Right hindlimb (tissue), 1 donor: ENCODE data around the gene TACR3.
A peak's percentile ranks its signal among the peaks of the same experiment; 100 is the strongest.
"Not testable (repeated sequence)": the region's sequence is repeated elsewhere in the genome, so short reads cannot be mapped to it uniquely, and the experiment has no call there.

Experiments
- DNase-seq: peaks from one replicate; pipeline ENCODE4 v3.0.0-alpha.2; 2018

The TACR3 gene, protein sequence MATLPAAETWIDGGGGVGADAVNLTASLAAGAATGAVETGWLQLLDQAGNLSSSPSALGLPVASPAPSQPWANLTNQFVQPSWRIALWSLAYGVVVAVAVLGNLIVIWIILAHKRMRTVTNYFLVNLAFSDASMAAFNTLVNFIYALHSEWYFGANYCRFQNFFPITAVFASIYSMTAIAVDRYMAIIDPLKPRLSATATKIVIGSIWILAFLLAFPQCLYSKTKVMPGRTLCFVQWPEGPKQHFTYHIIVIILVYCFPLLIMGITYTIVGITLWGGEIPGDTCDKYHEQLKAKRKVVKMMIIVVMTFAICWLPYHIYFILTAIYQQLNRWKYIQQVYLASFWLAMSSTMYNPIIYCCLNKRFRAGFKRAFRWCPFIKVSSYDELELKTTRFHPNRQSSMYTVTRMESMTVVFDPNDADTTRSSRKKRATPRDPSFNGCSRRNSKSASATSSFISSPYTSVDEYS

DNA sequence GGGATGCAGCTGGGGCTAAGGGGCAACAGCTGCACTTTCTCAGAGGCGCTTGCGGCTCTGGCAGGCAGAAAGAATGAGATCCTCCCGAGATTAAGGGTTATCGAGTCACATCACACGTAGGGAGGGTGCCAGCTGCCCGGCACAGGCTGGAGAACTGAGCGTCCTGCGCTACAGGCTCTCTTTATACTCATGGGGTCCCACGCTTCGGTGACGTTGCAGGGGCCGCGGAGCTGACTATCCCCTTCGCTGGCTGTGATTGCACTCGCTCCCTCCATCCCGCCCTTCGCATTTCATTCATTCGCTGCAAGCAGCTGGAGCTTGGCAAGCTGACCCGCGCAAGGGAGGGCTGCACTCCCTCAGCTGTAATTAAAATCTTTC lies at the start of gene TACR3:
Gene TACR3 (minus strand): TSS at position 156 of the 378 bp plus-strand sequence. CDS start 310 bp downstream, outside the sequence.
- DNase-seq, result peak; percentile 84

DNA sequence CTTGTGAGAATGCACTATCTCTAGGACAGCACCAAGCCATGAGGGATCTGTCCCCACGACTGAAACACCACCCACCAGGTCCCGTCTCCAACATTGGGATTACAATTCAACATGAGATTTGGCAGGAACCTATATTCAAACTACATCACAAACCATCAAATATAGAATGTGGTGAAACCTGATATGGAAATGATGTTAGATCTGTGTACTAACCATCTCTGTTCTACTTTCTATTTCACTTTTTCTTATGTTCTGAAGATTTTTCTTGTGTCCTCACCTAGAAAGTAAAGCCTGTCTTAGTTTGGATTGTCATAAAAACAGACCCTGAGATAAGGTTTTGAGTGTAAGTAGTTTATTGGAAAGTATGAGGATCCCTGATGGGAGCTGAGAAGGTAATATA lies 37.8 kb upstream of the TACR3 start:
- no peak for DNase-seq

DNA sequence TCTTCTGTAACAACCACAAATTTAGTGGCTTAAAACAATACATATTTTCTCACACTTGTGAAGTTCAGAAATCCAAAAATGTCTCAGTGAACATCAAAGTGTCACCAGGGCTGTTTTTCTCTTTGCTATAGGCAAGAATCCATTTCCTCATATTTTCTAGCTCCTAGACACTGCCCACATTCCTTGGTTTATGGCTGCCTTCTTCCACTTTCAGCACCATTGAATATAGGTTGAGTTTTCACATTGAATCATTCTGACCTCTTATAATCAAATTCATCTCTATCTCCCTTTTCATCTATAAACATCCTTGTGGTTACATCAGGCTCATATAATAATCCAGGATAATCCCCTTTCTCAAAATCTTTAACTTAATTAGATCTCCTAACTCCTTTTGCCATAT lies 37.0 kb upstream of the TACR3 start:
- no peak for DNase-seq

DNA sequence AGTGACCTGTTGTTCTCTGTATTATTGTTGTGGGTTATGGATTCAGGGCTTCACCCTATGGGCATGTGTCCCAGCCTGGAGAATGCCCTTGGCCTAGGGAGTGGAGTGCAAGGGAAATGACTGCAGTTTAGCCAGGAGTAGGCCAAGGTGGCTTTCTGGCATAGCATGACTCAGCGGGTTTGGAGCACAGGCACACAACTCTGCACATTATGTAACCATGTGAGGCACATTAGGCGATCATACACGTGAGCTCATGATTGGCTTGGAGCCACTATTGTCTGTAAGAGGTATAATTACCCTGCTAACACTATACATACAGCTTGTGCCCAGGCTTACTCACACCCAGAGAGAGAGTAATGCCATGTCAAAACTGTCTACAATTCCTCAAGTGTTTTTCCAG lies 35.1 kb upstream of the TACR3 start:
- no peak for DNase-seq

DNA sequence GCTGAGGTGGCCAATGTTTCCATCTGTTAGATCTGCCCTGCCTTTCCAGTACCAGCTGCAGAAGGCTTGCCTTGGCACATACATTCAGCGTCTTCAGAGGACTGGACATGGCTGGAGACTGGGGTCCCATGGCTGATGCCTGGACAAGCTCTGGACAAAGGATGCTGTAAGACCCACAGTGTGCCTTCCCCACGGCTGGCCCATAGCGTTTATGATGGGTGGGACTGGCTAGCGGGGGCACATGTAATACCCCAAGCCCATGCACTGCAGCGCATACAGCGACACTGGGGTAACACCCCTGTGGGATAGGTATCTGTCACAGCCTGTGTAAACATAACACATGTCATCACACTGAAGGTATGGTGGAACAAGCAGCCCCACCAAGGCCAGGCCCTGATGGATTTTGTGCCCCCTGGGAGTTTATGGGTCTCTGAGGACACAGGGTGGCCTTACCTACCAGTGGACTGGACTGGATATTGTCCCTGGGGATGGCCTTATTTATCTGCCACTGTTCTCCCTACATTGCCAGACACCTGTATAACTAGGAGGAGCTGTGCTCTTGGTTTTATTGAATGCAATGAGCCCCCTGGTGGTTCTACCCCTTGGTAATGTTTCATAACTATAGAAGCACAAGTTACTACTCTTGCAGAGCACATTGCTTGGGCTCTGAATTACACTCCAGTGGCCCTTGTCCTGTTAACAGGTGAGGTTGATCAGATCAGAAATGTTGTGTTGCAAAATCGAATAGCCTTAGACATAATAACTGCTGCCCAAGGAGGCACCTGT lies 34.3 kb upstream of the TACR3 start:
- no peak for DNase-seq

DNA sequence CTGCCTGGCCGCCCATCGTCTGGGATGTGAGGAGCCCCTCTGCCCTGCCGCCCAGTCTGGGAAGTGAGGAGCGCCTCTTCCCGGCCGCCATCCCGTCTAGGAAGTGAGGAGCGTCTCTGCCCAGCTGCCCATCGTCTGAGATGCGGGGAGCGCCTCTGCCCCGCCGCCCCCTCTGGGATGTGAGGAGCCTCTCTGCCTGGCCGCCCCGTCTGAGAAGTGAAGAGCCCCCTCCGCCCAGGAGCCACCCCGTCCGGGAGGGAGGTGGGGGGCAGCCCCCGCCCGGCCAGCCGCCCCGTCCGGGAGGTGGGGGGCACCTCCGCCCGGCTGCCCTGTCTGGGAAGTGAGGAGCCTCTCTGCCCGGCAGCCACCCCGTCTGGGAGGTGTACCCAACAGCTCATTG lies 3.4 kb upstream of the TACR3 start:
- not testable (repeated sequence) for DNase-seq

DNA sequence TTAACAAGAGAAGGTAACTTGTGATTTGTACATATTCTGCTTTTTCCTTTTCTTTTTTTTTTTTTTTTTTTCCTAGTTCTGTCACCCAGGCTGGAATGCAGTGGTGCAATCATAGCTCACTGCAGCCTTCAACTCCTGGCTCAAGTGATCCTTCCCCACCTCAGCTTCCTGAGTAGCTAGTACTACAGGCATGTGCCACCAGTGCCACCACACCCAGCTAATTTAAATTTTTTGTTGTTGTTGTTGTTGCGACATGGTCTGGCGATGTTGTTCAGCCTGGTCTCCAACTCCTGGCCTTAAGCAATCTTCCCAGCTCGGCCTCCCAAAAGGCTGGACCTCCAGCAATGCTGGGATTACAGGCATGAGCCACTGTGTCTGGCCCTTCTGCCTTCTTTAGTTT lies 1.5 kb upstream of the TACR3 start:
- no peak for DNase-seq

DNA sequence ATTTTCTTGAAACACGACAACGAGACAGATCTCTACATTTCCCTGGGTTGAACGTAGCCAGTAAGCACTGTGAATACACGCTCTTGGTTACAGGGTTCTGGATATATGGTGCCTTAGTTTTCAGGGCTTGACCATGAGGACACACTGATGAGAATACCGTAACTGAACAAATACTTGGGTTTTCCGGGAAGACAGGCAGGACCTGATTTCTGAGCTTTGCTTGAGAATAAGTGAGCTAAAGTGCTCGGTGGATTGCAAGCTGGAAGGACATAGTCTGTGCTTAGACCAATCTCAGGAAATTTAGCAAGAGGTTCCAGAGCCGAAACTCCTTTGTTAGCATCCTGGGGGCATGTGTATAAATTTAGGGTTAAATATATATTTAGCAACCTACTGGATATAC lies 876 bp upstream of the TACR3 start:
- no peak for DNase-seq

DNA sequence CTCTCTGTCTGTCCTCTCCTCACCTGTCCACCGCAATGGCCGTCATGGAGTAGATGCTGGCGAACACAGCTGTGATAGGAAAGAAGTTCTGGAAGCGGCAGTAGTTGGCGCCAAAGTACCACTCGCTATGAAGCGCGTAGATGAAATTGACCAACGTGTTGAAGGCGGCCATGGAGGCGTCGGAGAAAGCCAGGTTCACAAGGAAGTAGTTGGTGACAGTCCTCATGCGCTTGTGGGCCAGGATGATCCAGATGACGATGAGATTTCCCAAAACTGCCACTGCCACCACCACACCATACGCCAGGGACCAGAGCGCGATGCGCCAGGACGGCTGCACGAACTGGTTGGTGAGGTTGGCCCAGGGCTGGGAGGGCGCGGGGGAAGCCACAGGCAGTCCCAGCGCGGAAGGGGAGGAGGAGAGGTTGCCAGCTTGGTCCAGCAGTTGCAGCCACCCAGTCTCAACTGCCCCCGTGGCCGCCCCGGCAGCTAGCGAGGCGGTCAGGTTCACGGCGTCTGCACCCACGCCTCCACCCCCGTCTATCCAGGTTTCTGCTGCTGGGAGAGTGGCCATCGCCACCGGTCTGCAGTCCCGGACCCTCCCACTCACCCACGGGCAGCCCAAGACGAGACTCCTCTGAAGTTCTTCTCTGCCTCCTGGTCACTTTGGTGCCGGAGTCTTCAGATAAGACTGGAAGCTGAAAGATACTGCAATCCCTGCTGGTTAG lies 518 bp downstream of the TACR3 start:
- peak; percentile 57 for DNase-seq

DNA sequence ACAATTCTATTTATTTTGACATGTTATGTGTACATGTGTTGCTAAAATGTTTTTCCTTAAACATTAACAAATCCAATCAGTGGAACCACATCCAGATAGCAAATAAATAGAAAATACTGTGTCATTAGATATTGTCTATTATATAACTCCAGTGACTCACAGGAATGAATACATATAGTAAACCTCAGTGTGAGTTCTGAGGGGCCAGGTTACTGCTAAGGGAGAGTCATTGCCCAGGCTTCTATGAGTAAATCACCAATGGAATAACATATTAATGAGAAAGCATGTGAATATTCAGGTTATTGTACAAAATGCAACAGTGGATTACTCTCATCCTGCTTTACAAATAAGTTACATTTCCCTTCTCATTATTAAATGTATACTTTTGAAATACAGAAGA lies 27.2 kb downstream of the TACR3 start:
- DNase-seq, result no peak

DNA sequence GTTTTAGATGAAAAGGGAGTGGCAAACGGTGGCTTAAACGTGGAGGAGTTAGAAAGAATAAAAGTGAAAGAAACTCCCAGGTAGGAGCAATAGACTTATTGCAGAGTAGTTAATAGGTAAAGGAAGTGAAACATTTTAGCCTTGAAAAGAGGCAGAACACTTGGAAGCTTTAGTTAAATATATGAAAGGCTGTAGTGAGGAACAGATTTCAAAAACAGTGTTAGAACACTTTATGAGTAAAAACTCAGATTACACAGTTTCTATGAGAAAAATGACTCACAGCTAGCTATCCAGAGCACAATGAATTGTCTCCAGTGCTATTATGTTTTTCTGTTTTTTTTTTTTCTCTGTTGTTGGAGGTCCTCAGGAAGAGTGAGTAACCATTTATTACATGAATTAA lies 45.8 kb downstream of the TACR3 start:
- DNase-seq, result no peak

DNA sequence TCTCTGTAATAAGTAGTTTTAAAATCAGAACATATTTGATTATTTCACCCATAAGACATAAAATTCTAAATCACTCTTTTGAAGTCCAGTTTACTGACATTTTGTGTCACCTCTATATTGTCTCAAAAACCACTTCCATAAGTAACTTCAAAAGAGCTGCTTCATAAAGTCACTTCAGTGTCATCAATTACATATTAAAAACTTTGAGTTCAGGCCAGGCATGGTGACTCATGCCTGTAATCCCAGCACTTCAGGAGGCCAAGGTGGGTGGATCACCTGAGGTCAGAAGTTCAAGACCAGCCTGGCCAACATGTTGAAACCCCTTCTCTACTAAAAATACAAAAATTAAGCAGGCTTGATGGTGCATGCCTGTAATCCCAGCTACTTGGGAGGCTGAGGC lies 53.0 kb downstream of the TACR3 start:
- not testable (repeated sequence) for DNase-seq

DNA sequence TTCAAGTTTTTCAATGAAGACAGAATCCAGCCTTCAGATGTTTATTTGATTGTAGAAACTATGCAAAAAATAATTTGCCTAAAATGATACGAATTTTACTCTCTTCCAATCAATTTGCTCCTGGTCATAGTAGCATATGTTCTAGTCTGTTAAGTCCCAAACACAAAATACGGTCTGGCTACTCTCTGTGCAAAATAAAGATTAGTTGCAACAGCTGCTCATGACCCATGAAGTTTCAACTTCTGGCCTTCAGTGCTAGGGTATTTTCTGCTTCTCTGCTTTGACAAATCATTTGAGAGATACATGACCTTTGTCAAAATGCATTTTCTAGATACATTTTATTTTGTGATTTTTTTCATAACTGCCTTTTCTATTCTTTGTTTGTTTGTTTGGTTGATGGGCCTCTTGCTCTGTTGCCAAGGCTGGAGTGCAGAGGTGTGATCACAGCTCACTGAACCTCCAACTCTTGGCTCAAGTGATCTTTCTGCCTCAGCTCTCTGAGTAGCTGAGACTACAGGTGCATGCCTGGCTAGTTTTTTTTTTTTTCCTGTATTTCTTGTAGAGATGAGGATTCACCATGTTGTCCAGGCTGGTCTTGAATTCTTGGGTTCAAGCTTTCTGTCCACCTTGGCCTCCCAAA lies 55.2 kb downstream of the TACR3 start:
- no peak for DNase-seq

DNA sequence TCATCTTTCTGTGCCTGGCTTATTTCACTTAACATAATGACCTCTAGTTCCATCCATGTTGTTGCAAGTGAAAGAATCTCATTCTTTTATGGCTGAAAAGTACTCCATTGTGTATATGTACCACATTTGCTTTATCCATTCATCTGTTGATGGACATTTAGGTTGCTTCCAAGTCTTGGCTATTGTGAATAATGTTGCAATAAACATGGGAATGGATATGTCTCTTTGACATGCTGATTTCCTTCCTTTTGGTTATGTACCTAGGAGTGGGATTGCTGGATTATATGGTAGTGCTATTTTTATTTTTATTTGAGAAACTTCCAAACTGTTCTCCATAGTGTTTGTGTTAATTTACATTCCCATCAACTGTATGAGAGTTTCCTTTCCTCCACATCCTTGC lies 71.2 kb downstream of the TACR3 start:
- DNase-seq, result no peak

DNA sequence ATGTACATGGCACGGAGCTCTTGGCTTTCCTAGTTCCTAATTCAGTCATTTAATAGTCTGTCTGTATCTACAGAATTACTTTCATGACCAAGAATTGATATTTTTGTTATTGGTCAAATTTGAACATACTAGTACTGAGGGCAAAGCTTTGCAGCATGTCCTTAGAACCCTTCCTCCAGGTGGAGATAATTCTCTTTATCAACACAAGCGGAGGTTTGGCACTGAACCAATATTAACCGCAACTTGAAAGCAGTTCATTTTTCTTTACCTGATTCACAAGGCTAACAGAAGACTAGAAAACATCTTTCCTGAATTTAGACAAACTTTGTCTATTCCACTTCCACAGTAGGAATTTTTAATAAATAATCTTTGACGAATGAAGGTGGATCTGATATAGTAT lies 73.8 kb downstream of the TACR3 start:
- DNase-seq, result no peak

DNA sequence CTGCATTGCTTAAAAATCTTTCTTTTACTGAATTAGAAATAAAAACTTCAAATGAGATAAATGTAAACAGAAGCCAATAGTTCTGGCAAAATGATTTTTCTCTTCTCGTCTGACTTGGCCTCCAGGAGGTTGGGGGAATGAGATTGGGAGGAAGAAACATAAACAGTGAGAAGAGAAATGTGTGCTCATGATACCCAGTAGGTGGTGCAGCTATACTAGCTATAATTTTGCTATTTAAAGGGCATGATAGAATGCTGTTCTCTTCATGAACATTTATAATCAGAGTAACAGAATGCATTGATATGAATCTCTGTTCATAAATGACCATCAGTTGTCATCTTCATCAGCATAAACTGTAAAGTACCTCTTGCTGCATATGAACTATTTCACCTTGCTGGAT lies 85.5 kb downstream of the TACR3 start:
- no peak for DNase-seq

DNA sequence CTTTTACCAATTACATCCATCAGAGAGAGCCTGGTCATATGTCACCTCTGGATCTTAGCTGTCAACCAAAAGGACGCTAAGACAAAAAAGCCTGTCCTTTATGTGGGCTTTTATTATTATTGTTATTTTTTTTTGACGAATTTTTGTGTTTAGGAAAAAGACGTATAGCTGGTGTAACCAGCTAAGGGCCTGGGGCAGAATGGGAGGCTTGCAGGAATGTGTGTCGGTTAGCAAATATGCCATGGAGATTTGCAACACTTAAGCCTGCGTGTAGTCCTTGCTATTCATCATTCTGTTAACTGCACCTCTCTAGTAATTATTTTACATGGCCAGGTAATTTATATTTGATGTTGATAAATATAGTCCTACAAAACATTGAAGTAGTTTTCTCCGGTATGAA lies 93.5 kb downstream of the TACR3 start:
- DNase-seq, result no peak

DNA sequence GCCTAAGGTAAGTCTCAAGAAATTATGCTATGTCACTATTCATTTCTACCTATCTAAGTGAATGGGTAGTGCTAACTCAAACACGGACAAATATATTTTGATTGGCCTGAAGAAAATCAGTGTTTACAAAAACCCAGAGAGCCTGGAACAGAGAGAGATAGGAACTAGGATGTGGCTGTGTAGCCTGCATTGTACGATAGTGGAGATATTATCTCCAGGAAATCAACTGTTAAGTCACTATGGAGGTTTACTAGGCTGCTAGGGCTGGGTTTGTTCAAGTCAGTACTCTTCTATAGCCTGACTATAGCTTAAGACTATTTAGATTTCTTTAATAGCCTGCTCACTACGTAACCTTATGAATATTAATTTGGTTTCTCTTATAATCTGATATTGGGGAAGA lies 127.9 kb downstream of the TACR3 start:
- DNase-seq, result no peak

DNA sequence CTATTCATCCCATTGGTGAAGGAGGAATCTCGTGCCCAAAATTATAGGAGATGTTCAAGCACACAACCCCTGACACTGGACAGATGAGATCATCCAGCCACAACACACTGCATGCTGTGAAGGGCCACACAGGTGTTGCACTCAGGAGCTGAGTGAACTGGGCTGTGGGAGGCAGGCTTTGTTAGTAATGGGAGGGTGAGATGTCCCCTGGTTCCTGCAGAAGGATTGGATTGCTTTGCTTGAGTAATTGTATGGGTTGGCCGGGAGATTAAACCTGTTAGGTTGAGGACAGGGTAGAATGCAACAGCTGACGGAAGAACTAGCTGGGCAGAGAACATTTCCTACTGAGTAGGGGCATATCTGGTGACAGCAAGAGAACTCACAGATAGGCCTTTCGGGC lies 152.2 kb downstream of the TACR3 start:
- DNase-seq, result no peak

DNA sequence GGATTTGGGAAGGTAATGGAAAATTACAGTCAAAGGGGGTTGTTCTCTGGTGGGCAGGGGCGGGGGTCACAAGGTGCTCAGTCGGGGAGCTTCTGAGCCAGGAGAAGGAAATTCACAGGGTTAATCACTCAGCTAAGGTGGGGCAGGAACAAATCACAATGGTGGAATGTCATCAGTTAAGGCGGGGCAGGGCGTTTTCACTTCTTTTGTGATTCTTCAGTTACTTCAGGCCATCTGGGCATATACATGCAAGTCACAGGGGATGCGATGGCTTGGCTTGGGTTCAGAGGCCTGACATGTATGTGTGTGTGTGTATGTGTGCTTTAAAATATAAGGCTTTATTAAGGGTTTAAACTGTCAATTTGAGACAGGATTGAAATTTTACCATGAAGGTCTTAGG lies 160.6 kb downstream of the TACR3 start:
- not testable (repeated sequence) for DNase-seq
